ENCODE results near the gene ADAMTS2.

The ADAMTS2 gene

DNA sequence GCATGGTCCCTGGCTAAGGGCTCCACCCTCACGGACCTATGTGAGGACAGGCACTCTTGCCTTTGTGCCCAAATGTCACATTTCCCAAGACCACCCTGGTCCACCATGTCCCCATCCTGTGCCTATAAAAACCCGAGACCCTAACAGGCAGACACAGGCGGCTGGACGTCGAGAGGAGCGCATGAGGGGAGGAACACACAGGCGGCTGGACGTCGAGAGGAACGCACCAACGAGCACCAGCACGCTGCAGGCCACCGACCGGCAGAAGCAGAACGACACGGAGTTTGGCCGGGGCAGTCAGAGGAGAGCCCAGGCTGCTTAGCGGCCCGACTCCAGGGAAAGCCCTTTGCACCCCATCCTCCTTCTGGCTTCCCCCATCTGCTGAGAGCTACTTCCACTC lies 119.9 kb downstream of the ADAMTS2 start:
- no peaks in the 10 kb centered on the region for H3K36me3 ChIP-seq (ENCODE audit: insufficient read depth, low read length)
- H3K27me3 ChIP-seq (ENCODE audit: insufficient read depth, low read length) = no peaks in the 10 kb centered on the region
- H4K20me1 ChIP-seq (ENCODE audit: insufficient read depth, low read length) = no peaks in the 10 kb centered on the region
- H3K79me2 ChIP-seq (ENCODE audit: insufficient read depth, low read length) = no peaks in the 10 kb centered on the region
- no peak overlapping the region for H3K4me3 ChIP-seq (ENCODE audit: low read depth, low read length, poor library complexity, severe bottlenecking)
- H3K27ac ChIP-seq (ENCODE audit: low read depth, low read length, poor library complexity, severe bottlenecking) = no peak overlapping the region
- H3K4me1 ChIP-seq (ENCODE audit: insufficient read depth, low read length, severe bottlenecking) = no peaks in the 10 kb centered on the region
- H2AFZ ChIP-seq (ENCODE audit: low read length) = no peak overlapping the region
- H3F3A ChIP-seq (ENCODE audit: insufficient read depth, low read length) = no peaks in the 10 kb centered on the region
- H3K4me2 ChIP-seq (ENCODE audit: low read length) = no peak overlapping the region
- TF ChIP-seq, protein P1, sequence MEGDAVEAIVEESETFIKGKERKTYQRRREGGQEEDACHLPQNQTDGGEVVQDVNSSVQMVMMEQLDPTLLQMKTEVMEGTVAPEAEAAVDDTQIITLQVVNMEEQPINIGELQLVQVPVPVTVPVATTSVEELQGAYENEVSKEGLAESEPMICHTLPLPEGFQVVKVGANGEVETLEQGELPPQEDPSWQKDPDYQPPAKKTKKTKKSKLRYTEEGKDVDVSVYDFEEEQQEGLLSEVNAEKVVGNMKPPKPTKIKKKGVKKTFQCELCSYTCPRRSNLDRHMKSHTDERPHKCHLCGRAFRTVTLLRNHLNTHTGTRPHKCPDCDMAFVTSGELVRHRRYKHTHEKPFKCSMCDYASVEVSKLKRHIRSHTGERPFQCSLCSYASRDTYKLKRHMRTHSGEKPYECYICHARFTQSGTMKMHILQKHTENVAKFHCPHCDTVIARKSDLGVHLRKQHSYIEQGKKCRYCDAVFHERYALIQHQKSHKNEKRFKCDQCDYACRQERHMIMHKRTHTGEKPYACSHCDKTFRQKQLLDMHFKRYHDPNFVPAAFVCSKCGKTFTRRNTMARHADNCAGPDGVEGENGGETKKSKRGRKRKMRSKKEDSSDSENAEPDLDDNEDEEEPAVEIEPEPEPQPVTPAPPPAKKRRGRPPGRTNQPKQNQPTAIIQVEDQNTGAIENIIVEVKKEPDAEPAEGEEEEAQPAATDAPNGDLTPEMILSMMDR (IDR thresholded peaks at IDR 0.05; ENCODE audit: low read length) = no peak
- TF ChIP-seq EZH2 (IDR thresholded peaks at IDR 0.05; ENCODE audit: borderline replicate concordance, low read length) = no peak
- no peak overlapping the region for H3K9ac ChIP-seq (ENCODE audit: low read length)
- H3K9me2 ChIP-seq (ENCODE audit: low read depth, low read length) = no peaks in the 10 kb centered on the region
- no peaks in the 10 kb centered on the region for H3K9me3 ChIP-seq (ENCODE audit: low read length)

DNA sequence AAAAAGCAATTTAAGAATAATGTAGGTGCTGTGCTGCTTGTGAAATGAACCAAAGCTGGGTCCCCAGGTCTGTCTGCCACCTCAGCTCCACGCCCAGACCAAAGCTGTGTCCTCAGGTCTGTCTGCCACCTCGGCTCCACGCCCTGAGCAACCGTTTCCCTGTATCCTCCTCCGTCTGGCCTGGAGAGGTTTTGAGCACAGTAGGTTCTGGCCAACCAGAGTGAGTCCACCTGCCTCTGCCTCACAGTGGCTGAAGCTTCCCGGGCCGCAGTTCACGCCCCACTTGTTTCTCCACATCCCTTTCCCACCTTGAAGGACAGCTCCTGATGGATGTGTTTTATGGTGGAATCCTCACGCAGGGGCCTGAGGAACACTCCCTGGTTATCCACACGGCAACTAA lies 120.5 kb downstream of the ADAMTS2 start:
- Histone ChIP-seq H3K36me3 (ENCODE audit: insufficient read depth, low read length) (no peaks in the 10 kb centered on the region), H4K20me1 (ENCODE audit: insufficient read depth, low read length) (no peaks in the 10 kb centered on the region), H3F3A (ENCODE audit: insufficient read depth, low read length) (no peaks in the 10 kb centered on the region), H3K27ac (ENCODE audit: low read depth, low read length, poor library complexity, severe bottlenecking) (no peak overlapping the region), H3K4me2 (ENCODE audit: low read length) (no peak overlapping the region), H3K9me3 (ENCODE audit: low read length) (no peaks in the 10 kb centered on the region), H3K4me1 (ENCODE audit: insufficient read depth, low read length, severe bottlenecking) (no peaks in the 10 kb centered on the region), H3K9ac (ENCODE audit: low read length) (no peak overlapping the region), H3K79me2 (ENCODE audit: insufficient read depth, low read length) (no peaks in the 10 kb centered on the region), H2AFZ (ENCODE audit: low read length) (no peak overlapping the region), H3K4me3 (ENCODE audit: low read depth, low read length, poor library complexity, severe bottlenecking) (no peak overlapping the region), H3K9me2 (ENCODE audit: low read depth, low read length) (no peaks in the 10 kb centered on the region), H3K27me3 (ENCODE audit: insufficient read depth, low read length) (no peaks in the 10 kb centered on the region)
- TF ChIP-seq, protein P1 (IDR thresholded peaks at IDR 0.05; ENCODE audit: low read length) = no peak
- no peak for TF ChIP-seq EZH2 (IDR thresholded peaks at IDR 0.05; ENCODE audit: borderline replicate concordance, low read length)

DNA sequence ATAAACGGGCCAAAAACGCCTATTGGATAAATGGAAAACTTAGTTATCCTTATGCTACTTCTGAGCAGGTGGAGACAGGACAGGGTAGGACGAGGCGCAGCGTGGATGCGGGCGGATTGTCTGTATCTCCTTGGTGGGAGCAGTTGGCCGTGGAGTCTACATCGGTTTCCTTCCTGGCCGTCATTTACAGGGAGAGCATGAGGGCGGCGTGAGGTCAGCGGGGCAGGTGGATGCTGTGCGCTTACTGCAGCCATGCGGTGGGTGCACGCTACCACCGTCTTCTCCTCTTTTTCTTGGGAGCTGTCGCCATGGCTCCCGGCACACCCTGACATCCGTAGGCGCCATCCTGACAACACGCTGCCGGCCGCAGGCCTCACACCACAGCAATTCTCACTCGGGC lies 121.3 kb downstream of the ADAMTS2 start:
- Histone ChIP-seq H3K79me2 (ENCODE audit: insufficient read depth, low read length) (no peaks in the 10 kb centered on the region), H4K20me1 (ENCODE audit: insufficient read depth, low read length) (no peaks in the 10 kb centered on the region), H3F3A (ENCODE audit: insufficient read depth, low read length) (no peaks in the 10 kb centered on the region), H3K36me3 (ENCODE audit: insufficient read depth, low read length) (no peaks in the 10 kb centered on the region), H3K27me3 (ENCODE audit: insufficient read depth, low read length) (no peaks in the 10 kb centered on the region), H3K9ac (ENCODE audit: low read length) (no peak overlapping the region), H3K9me3 (ENCODE audit: low read length) (no peaks in the 10 kb centered on the region), H3K4me1 (ENCODE audit: insufficient read depth, low read length, severe bottlenecking) (no peaks in the 10 kb centered on the region), H3K4me2 (ENCODE audit: low read length) (no peak overlapping the region), H3K27ac (ENCODE audit: low read depth, low read length, poor library complexity, severe bottlenecking) (no peak overlapping the region), H2AFZ (ENCODE audit: low read length) (no peak overlapping the region), H3K9me2 (ENCODE audit: low read depth, low read length) (no peaks in the 10 kb centered on the region), H3K4me3 (ENCODE audit: low read depth, low read length, poor library complexity, severe bottlenecking) (no peak overlapping the region)
- TF ChIP-seq, protein P1 (IDR thresholded peaks at IDR 0.05; ENCODE audit: low read length) = no peak
- no peak for TF ChIP-seq EZH2 (IDR thresholded peaks at IDR 0.05; ENCODE audit: borderline replicate concordance, low read length)

Data from OCI-LY1 (cell line).